HG03342 (cell line): ENCODE data around the gene SHKBP1.
A peak's percentile ranks its signal among the peaks of the same experiment; 100 is the strongest.

Experiments
- ATAC-seq: cut with Tn5 transposase; IDR thresholded peaks from one replicate; pipeline ENCODE4 v1.9.1; 2021; ENCODE audit warnings: mild to moderate bottlenecking, moderate library complexity; ENCODE audit not compliant: unreplicated experiment

The SHKBP1 gene

DNA sequence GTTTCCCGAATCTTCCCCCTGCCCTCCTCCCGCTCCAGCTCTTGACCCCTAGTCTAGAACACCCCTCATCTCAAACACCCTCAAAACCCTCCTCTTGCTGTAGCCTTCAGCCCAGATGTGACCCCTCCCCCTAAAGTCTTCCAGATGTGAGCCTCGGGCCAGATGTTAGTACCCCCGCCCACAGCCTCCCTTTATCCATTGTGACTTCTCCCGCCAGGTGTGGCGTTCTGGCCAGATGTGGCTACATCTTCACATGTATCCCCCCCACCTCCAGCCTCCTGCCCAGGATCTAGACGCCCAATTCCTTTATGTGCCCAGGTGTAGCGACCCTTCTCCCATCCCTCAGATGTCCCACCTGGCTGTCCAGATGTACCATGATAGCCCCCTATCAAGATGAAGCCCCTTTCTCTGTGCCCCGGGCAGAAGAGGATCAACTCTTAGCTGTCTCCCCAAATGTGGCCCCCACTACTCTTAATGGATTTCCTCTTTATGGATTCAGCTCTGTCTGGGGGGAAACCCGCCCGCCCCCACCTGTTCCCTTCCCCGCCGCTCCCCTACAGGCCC is 24.0 kb downstream of the SHKBP1 start:
- no peak for ATAC-seq

GRCh38 chr19:40601134-40601974 is 24.7 kb downstream of the SHKBP1 start, which contains the start of gene LTBP4:
Gene LTBP4 (plus strand): TSS chr19:40601369. CDS start chr19:40601388, 19 bp downstream.
- ATAC-seq, result no peak

DNA sequence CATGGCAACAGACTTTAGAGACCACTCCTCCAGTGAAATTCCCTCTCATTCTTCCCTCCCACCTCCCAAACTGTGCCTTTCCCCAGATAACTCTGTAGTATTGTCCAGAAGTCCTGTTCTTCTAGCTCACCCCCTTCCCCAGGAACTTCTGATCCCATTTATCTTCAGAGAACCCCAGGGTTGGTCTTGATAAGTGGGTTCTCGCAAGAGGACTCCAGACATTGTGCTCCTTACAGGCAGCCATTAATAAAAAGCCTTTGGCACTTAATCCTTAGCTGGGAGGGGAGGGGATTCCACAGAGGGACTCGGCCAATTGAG is 26.4 kb downstream of the SHKBP1 start:
- no peak for ATAC-seq

GRCh38 chr19:40603389-40604170 is 26.9 kb downstream of the SHKBP1 start:
- ATAC-seq, result peak; percentile 72

DNA sequence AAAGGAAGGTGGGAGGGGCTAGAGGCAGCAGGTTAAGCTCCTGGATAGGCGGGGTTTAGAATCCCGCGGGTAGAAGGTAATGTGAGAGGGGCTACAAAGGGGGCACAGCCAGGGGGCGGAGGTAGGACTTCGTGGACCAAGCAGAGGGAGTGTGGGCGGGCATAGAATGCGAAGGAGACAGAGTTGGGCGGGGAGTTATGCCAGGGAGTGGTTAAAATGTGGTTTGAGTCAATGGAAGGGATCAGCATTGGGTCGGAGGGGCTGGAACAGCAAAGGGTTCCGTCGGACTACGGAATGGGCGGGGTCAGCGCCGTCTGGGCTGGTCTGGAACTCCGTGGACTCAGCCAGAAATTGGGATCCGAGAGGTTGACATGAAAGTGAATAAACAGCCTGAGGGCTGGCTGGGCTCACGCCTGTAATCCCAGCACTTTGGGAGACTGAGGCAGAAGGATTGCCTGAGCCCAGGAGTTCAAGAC is 27.5 kb downstream of the SHKBP1 start:
- ATAC-seq, result no peak

- ATAC-seq, result no peak
These were observed 28.1 kb downstream of the SHKBP1 start for GRCh38 chr19:40604647-40605215.

GRCh38 chr19:40605216-40605971 is 28.7 kb downstream of the SHKBP1 start:
- no peak for ATAC-seq

DNA sequence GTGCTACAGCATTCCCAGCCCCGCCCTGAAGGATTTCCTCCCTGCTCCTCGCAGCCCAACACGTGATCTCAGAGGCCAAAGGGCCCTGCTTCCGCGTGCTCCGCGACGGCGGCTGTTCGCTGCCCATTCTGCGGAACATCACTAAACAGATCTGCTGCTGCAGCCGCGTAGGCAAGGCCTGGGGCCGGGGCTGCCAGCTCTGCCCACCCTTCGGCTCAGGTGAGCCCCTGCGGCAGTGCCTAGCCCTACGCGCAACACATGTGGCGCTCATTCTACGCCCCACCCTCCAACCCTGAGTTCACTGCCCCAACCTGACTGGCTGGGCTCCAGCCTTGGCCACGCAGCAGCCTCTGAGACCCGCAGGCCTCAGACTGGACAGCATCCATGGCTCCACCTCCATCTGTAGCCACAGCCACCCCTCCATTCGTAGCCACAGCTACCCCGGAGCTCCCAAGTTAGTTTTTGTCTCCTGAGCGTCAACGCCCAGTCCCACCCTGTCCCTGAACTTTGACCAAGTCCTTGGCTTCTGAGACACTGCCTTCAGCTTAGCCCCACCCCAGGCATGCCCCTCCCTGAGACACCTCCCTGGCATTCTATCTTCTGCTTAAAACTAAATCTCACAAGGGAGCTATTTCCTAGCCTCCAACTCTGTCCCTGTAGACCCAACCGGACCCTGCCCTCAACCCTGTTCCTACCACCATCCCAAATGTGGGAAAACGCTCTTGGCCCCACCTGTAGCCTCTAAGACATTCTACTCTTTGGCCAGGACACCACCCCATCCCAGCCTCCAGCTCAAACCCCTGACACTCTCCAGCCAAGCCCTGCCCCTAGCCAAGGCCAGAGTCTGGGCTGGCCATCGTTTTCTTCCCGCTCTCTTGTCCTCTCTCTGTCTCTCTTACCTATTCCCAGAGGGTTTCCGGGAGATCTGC is 30.9 kb downstream of the SHKBP1 start:
- ATAC-seq, result no peak

DNA sequence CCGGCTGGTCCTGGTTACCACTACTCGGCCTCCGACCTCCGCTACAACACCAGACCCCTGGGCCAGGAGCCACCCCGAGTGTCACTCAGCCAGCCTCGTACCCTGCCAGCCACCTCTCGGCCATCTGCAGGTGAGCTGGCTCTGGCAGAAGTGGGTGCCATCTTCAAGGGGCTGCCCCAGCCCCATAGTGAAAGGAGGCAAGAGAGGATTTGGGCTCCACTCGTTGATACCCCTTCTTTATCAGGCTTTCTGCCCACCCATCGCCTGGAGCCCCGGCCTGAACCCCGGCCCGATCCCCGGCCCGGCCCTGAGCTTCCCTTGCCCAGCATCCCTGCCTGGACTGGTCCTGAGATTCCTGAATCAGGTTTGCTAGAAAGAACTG is 31.6 kb downstream of the SHKBP1 start:
- ATAC-seq, result no peak

GRCh38 chr19:40608957-40609356 is 32.3 kb downstream of the SHKBP1 start:
- ATAC-seq, result no peak

DNA sequence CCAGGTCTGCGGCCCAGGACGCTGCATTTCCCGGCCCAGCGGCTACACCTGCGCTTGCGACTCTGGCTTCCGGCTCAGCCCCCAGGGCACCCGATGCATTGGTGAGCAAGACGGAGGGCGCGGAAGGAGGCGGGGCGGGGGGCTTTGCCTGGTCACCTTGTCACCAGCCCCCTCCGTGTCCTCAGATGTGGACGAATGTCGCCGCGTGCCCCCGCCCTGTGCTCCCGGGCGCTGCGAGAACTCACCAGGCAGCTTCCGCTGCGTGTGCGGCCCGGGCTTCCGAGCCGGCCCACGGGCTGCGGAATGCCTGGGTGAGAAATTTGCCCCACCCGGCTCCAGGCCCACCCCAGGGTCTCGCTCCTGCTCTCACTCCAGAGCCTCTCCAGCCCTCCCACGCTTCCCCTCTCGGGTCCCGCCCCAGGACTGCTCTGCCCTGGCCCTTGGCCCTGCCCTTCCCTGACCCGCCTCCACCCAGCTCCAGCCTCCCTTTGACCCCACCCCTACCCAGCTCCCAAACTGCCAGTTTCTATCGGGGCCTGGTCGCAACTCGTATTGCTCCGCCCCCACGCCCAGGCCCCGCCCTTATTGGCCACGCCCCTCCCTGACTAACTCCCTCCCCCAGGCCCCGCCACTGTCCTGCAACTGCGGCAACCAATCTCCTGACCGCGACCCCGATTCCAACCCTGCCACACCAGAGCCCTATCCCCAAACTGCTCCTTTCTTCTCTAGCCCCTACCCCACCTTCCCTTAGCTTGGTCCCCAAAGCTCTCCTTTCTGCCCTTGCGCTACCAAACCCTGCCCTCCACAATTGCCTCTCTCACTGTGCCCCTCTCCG is 33.1 kb downstream of the SHKBP1 start:
- peak; percentile 53 for ATAC-seq

DNA sequence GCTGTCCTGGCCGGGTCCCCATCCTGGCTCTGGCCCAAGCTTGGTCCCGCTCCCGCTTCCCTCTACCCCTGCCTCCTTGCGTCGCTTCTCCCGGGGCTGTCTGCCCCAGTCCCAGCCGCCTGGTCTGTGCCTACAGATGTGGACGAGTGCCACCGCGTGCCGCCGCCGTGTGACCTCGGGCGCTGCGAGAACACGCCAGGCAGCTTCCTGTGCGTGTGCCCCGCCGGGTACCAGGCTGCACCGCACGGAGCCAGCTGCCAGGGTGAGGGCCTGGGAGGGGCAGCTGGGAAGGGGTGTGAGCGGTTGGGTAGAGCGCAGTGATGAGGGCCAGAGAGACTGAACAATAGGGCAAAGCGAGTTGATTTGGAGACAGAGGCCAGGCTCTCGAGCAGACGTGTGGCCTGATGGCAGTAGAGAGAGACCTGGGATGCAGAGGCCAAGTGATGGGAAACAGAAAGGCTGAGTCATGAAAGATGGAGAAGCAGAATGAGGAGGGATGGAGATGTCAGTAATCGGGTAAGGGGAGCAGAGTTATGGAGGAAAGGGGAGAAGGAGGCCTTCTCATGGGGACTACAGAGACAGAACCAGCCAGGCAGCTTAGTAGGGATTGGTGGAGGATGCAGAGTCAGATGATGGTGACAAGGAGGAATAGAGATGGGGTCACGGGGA is 33.9 kb downstream of the SHKBP1 start:
- ATAC-seq, result no peak

DNA sequence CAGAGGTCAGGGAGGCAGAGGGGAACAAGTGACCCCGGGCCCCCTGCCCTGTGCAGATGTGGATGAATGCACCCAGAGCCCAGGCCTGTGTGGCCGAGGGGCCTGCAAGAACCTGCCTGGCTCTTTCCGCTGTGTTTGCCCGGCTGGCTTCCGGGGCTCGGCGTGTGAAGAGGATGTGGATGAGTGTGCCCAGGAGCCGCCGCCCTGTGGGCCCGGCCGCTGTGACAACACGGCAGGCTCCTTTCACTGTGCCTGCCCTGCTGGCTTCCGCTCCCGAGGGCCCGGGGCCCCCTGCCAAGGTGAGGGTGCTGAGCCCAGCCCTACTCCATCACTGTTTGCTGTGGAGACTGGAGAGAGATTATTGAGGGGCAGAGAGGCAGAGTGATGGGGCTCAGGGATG is 34.4 kb downstream of the SHKBP1 start:
- no peak for ATAC-seq

DNA sequence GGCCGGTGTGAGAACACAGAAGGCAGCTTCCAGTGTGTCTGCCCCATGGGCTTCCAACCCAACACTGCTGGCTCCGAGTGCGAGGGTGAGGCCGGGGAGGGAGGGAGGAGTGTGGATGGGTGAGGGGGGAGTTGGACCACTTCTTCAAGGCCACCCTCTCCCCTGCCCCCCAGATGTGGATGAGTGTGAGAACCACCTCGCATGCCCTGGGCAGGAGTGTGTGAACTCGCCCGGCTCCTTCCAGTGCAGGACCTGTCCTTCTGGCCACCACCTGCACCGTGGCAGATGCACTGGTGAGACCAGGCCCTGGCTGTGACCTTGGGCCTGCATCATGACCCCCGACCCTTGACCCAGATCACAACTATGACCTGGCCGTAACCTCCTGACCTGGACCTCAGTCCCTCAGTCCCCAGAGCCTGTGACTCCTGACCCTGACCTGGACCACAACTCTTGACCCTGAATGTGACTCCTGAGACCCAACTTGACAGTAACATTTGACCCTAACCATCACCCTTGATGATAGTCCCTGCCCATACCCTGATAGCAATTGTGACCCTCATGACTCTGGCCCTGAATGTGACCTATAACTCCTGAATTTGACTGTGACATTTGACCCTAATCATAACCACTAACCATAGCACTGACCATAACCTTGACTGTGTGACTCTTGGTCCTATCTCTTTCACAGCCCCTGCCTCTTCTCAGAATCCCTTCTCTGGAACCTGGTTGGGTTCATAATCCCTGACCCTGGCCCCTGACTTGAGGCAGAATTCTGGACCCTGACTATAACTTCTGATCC is 35.4 kb downstream of the SHKBP1 start:
- ATAC-seq, result no peak

- ATAC-seq, result no peak
These were observed 36.4 kb downstream of the SHKBP1 start for GRCh38 chr19:40612831-40613689.
